GM23338 (cell line): ENCODE data around the gene KIAA1549. TPM values are rescaled to one million over a fixed set of nuclear protein-coding genes. Genes with fewer than 3 reads are reported as not detected.

Experiments
- ATAC-seq: fragments of 200-7000 bp; cut with Tn5 transposase; 3 replicates; pipeline ENCODE4 v1.9.1; 2020
- DNase-seq: peaks from one replicate; pipeline ENCODE4 v3.0.0-alpha.2; 2015; ENCODE audit warnings: low spot score
- H2AFZ ChIP-seq: fragments of 200-600 bp; sonication (generic); 2 replicates; pipeline ENCODE4 v1.8.0; 2016; ENCODE audit warnings: antibody characterized with exemption, mild to moderate bottlenecking, moderate library complexity
- H3F3A ChIP-seq: fragments of 200-600 bp; sonication (generic); replicated peaks from 2 replicates; pipeline ENCODE4 v1.8.0; 2017; ENCODE audit warnings: antibody characterized with exemption, mixed run types, low read depth
- H3K27ac ChIP-seq: fragments of 200-600 bp; sonication (generic); 2 replicates; pipeline ENCODE4 v1.6.1; 2016; ENCODE audit warnings: low read depth
- H3K27me3 ChIP-seq: fragments of 200-600 bp; sonication (generic); 2 replicates; pipeline ENCODE4 v1.8.0; 2016; ENCODE audit warnings: mild to moderate bottlenecking, mixed run types, moderate library complexity; ENCODE audit not compliant: insufficient read depth
- H3K36me3 ChIP-seq: fragments of 200-600 bp; sonication (generic); 2 replicates; pipeline ENCODE4 v1.8.0; 2016; ENCODE audit warnings: mild to moderate bottlenecking; ENCODE audit not compliant: insufficient read depth
- H3K4me1 ChIP-seq: fragments of 200-600 bp; sonication (generic); 2 replicates; pipeline ENCODE4 v1.8.0; 2016; ENCODE audit warnings: mild to moderate bottlenecking, moderate library complexity; ENCODE audit not compliant: insufficient read depth
- H3K4me2 ChIP-seq: fragments of 200-600 bp; sonication (generic); 2 replicates; pipeline ENCODE4 v1.7.1; 2017; ENCODE audit warnings: mixed run types
- H3K4me3 ChIP-seq: fragments of 200-600 bp; sonication (generic); 2 replicates; pipeline ENCODE4 v1.6.1; 2016; ENCODE audit warnings: mixed run types
- H3K79me2 ChIP-seq: fragments of 200-600 bp; sonication (generic); replicated peaks from 2 replicates; pipeline ENCODE4 v1.8.0; 2017; ENCODE audit warnings: mild to moderate bottlenecking; ENCODE audit not compliant: insufficient read depth
- H3K9me2 ChIP-seq: fragments of 200-600 bp; sonication (generic); 2 replicates; pipeline ENCODE4 v1.8.0; 2017; ENCODE audit not compliant: insufficient read depth
- H4K20me1 ChIP-seq: fragments of 200-600 bp; sonication (generic); replicated peaks from 2 replicates; pipeline ENCODE4 v1.8.0; 2017; ENCODE audit warnings: mild to moderate bottlenecking; ENCODE audit not compliant: insufficient read depth
- H3K27ac Mint-ChIP-seq: 2 replicates; pipeline ENCODE4 v1.8.0; 2020; ENCODE audit warnings: inconsistent platforms, mild to moderate bottlenecking, moderate library complexity, mixed read lengths
- H3K27me3 Mint-ChIP-seq: 3 replicates; pipeline ENCODE4 v1.8.0; 2022; ENCODE audit warnings: low read depth, mild to moderate bottlenecking, moderate library complexity, mixed read lengths, inconsistent platforms; ENCODE audit not compliant: insufficient read depth, poor library complexity
- H3K36me3 Mint-ChIP-seq: 3 replicates; pipeline ENCODE4 v1.8.0; 2021; ENCODE audit warnings: low read depth, mild to moderate bottlenecking, inconsistent platforms, moderate library complexity, mixed read lengths
- H3K4me1 Mint-ChIP-seq: 3 replicates; pipeline ENCODE4 v1.8.0; 2020; ENCODE audit warnings: mild to moderate bottlenecking, inconsistent platforms, mixed read lengths
- H3K4me3 Mint-ChIP-seq: 3 replicates; pipeline ENCODE4 v1.8.0; 2021; ENCODE audit warnings: moderate library complexity, mild to moderate bottlenecking, inconsistent platforms, mixed read lengths
- H3K9me3 Mint-ChIP-seq: 3 replicates; pipeline ENCODE4 v1.8.0; 2020; ENCODE audit warnings: moderate library complexity, mild to moderate bottlenecking, inconsistent platforms, mixed read lengths
- CREB1 ChIP-seq: fragments of 250-450 bp; sonication (Bioruptor Pico); IDR thresholded peaks from 2 replicates; pipeline ENCODE4 v1.5.0; 2020; ENCODE audit warnings: low read depth, mild to moderate bottlenecking, moderate library complexity
- EZH2 ChIP-seq: fragments of 200-600 bp; sonication (generic); IDR thresholded peaks from one replicate; pipeline ENCODE4 v1.8.0; 2017; ENCODE audit warnings: antibody characterized with exemption, mild to moderate bottlenecking, low read depth; ENCODE audit not compliant: unreplicated experiment
- ZNF114 ChIP-seq: fragments of 250-450 bp; sonication (Bioruptor Pico); IDR thresholded peaks from 2 replicates; pipeline ENCODE4 v1.5.0; 2020; ENCODE audit warnings: mild to moderate bottlenecking, moderate library complexity
- polyA plus RNA-seq: library from polyadenylated mRNA; unstranded; fragments of >200 nt; fragmentation: Nextera tagmentation; extraction: Ambion mirVana; gene quantifications from 2 replicates; pipeline ENCODE4 v1.2.1, GENCODE V29; 2016
- total RNA-seq: library from RNA; depleted of rRNA; stranded (reverse); fragments of >200 nt; shearing (Covaris generic); gene quantifications from 2 replicates; pipeline ENCODE4 v1.2.3, GENCODE V29; 2014
- TF ChIP-seq, protein P1 (sequence below): IDR thresholded peaks from one replicate; pipeline ENCODE4 v1.6.1; 2018; ENCODE audit warnings: antibody characterized with exemption; ENCODE audit not compliant: unreplicated experiment
- TF ChIP-seq, protein P2 (sequence below), 2 experiments: fragments of 200-600 bp in 1 of 2; sonication (generic) in 1 of 2; conservative IDR thresholded peaks; 2 replicates each; pipeline versions ENCODE4 v1.5.1 to v1.6.1; 2016 to 2017; ENCODE audit warnings: antibody characterized with exemption in 2 of 2, low read depth in 2 of 2, mild to moderate bottlenecking in 2 of 2, moderate library complexity in 1 of 2
- TF ChIP-seq, protein P3 (sequence below): fragments of 250-450 bp; sonication (Bioruptor Pico); IDR thresholded peaks from 2 replicates; pipeline ENCODE4 v1.5.0; 2020; ENCODE audit warnings: mild to moderate bottlenecking, moderate library complexity
- TF ChIP-seq, protein P4 (sequence below): IDR thresholded peaks from 2 replicates; pipeline ENCODE4 v1.6.1; 2016; ENCODE audit warnings: antibody characterized with exemption

Gene KIAA1549
- total and polyA plus RNA-seq, 2 experiments from 2014 or later = 3.6 to 13.5 TPM

DNA sequence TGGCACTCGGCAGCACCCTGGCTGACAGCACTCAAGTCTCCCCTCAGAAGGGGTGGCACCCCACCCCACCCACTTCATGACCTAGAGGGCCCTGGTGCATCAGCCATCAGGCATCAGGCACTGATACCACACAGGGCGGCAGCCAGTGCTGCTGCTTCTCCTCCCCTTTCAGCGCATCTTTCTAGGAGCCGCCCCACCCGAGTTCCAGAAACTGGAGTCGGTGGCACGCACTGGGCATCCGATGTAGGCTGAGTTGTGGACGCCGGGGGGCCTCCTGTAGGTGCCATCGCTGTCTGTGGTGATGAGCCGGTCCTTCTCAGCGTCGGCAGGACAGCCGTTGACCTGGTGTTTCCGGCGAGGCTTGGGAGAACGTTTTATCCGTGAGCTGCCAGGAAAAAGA, 113.4 kb downstream of the KIAA1549 start:
- no peak overlapping the region for H3K27ac Mint-ChIP-seq
- Histone ChIP-seq H3K4me2 (no peak overlapping the region), H3K27ac (no peak overlapping the region), H4K20me1 (no peaks in the 10 kb centered on the region), H3K9me2 (no peaks in the 10 kb centered on the region), H3K4me3 (no peak overlapping the region), H3K4me1 (no peaks in the 10 kb centered on the region), H3K79me2 (no peaks in the 10 kb centered on the region), H3F3A (no peaks in the 10 kb centered on the region), H3K36me3 (no peaks in the 10 kb centered on the region; the same call in 1 of the 2 replicates), H3K27me3 (no peaks in the 10 kb centered on the region), H2AFZ (no peak overlapping the region)
- peaks cover 47% of the 10 kb centered on the region for H3K36me3 Mint-ChIP-seq
- no peaks in the 10 kb centered on the region for H3K9me3 Mint-ChIP-seq
- no peaks in the 10 kb centered on the region; the same call in 2 of the 3 replicates for H3K4me1 Mint-ChIP-seq
- H3K27me3 Mint-ChIP-seq = peaks cover 3% of the 10 kb centered on the region
- DNase-seq (no peak), ATAC-seq (no peak)
- no peak overlapping the region for H3K4me3 Mint-ChIP-seq
- TF ChIP-seq ZNF114 (CRISPR knock-in tag) = no peak
- TF ChIP-seq, protein P1, sequence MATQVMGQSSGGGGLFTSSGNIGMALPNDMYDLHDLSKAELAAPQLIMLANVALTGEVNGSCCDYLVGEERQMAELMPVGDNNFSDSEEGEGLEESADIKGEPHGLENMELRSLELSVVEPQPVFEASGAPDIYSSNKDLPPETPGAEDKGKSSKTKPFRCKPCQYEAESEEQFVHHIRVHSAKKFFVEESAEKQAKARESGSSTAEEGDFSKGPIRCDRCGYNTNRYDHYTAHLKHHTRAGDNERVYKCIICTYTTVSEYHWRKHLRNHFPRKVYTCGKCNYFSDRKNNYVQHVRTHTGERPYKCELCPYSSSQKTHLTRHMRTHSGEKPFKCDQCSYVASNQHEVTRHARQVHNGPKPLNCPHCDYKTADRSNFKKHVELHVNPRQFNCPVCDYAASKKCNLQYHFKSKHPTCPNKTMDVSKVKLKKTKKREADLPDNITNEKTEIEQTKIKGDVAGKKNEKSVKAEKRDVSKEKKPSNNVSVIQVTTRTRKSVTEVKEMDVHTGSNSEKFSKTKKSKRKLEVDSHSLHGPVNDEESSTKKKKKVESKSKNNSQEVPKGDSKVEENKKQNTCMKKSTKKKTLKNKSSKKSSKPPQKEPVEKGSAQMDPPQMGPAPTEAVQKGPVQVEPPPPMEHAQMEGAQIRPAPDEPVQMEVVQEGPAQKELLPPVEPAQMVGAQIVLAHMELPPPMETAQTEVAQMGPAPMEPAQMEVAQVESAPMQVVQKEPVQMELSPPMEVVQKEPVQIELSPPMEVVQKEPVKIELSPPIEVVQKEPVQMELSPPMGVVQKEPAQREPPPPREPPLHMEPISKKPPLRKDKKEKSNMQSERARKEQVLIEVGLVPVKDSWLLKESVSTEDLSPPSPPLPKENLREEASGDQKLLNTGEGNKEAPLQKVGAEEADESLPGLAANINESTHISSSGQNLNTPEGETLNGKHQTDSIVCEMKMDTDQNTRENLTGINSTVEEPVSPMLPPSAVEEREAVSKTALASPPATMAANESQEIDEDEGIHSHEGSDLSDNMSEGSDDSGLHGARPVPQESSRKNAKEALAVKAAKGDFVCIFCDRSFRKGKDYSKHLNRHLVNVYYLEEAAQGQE = no peak
- TF ChIP-seq, protein P2, sequence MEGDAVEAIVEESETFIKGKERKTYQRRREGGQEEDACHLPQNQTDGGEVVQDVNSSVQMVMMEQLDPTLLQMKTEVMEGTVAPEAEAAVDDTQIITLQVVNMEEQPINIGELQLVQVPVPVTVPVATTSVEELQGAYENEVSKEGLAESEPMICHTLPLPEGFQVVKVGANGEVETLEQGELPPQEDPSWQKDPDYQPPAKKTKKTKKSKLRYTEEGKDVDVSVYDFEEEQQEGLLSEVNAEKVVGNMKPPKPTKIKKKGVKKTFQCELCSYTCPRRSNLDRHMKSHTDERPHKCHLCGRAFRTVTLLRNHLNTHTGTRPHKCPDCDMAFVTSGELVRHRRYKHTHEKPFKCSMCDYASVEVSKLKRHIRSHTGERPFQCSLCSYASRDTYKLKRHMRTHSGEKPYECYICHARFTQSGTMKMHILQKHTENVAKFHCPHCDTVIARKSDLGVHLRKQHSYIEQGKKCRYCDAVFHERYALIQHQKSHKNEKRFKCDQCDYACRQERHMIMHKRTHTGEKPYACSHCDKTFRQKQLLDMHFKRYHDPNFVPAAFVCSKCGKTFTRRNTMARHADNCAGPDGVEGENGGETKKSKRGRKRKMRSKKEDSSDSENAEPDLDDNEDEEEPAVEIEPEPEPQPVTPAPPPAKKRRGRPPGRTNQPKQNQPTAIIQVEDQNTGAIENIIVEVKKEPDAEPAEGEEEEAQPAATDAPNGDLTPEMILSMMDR (conservative IDR thresholded peaks at IDR 0.05; ENCODE audit: low read depth in 2 of 2) = no peak
- TF ChIP-seq, protein P3, sequence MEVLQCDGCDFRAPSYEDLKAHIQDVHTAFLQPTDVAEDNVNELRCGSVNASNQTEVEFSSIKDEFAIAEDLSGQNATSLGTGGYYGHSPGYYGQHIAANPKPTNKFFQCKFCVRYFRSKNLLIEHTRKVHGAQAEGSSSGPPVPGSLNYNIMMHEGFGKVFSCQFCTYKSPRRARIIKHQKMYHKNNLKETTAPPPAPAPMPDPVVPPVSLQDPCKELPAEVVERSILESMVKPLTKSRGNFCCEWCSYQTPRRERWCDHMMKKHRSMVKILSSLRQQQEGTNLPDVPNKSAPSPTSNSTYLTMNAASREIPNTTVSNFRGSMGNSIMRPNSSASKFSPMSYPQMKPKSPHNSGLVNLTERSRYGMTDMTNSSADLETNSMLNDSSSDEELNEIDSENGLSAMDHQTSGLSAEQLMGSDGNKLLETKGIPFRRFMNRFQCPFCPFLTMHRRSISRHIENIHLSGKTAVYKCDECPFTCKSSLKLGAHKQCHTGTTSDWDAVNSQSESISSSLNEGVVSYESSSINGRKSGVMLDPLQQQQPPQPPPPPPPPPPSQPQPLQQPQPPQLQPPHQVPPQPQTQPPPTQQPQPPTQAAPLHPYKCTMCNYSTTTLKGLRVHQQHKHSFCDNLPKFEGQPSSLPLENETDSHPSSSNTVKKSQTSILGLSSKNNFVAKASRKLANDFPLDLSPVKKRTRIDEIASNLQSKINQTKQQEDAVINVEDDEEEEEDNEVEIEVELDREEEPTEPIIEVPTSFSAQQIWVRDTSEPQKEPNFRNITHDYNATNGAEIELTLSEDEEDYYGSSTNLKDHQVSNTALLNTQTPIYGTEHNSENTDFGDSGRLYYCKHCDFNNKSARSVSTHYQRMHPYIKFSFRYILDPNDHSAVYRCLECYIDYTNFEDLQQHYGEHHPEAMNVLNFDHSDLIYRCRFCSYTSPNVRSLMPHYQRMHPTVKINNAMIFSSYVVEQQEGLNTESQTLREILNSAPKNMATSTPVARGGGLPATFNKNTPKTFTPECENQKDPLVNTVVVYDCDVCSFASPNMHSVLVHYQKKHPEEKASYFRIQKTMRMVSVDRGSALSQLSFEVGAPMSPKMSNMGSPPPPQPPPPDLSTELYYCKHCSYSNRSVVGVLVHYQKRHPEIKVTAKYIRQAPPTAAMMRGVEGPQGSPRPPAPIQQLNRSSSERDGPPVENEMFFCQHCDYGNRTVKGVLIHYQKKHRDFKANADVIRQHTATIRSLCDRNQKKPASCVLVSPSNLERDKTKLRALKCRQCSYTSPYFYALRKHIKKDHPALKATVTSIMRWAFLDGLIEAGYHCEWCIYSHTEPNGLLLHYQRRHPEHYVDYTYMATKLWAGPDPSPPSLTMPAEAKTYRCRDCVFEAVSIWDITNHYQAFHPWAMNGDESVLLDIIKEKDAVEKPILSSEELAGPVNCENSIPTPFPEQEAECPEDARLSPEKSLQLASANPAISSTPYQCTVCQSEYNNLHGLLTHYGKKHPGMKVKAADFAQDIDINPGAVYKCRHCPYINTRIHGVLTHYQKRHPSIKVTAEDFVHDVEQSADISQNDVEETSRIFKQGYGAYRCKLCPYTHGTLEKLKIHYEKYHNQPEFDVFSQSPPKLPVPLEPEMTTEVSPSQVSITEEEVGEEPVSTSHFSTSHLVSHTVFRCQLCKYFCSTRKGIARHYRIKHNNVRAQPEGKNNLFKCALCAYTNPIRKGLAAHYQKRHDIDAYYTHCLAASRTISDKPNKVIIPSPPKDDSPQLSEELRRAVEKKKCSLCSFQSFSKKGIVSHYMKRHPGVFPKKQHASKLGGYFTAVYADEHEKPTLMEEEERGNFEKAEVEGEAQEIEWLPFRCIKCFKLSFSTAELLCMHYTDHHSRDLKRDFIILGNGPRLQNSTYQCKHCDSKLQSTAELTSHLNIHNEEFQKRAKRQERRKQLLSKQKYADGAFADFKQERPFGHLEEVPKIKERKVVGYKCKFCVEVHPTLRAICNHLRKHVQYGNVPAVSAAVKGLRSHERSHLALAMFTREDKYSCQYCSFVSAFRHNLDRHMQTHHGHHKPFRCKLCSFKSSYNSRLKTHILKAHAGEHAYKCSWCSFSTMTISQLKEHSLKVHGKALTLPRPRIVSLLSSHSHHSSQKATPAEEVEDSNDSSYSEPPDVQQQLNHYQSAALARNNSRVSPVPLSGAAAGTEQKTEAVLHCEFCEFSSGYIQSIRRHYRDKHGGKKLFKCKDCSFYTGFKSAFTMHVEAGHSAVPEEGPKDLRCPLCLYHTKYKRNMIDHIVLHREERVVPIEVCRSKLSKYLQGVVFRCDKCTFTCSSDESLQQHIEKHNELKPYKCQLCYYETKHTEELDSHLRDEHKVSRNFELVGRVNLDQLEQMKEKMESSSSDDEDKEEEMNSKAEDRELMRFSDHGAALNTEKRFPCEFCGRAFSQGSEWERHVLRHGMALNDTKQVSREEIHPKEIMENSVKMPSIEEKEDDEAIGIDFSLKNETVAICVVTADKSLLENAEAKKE = no peak
- TF ChIP-seq, protein P4, sequence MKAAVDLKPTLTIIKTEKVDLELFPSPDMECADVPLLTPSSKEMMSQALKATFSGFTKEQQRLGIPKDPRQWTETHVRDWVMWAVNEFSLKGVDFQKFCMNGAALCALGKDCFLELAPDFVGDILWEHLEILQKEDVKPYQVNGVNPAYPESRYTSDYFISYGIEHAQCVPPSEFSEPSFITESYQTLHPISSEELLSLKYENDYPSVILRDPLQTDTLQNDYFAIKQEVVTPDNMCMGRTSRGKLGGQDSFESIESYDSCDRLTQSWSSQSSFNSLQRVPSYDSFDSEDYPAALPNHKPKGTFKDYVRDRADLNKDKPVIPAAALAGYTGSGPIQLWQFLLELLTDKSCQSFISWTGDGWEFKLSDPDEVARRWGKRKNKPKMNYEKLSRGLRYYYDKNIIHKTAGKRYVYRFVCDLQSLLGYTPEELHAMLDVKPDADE = no peak
- no peak for TF ChIP-seq EZH2
- TF ChIP-seq CREB1 (CRISPR knock-in tag) = no peak
